HFF-Myc (cell line): Measurements from ENCODE around the gene CAMTA1.

ENCODE experiments used
- DNase-seq: peaks from one replicate; pipeline ENCODE4 v3.0.0-alpha.2; 2011; ENCODE audit warnings: low read depth; ENCODE audit errors: extremely low read depth
- H3K4me3 ChIP-seq: replicated peaks from 2 replicates; pipeline ENCODE4 v1.5.1; 2011; ENCODE audit warnings: low read depth, mild to moderate bottlenecking, control low read depth, low read length
- TF ChIP-seq, protein P1 (sequence below): IDR thresholded peaks from 2 replicates; pipeline ENCODE4 v1.5.1; 2012; ENCODE audit warnings: mild to moderate bottlenecking, low read depth, low read length, control low read depth; ENCODE audit errors: missing control alignments

Gene CAMTA1

GRCh38 chr1:6771441-6771769 lies 13.8 kb upstream of the CAMTA1 start:
- TF ChIP-seq, protein P1, sequence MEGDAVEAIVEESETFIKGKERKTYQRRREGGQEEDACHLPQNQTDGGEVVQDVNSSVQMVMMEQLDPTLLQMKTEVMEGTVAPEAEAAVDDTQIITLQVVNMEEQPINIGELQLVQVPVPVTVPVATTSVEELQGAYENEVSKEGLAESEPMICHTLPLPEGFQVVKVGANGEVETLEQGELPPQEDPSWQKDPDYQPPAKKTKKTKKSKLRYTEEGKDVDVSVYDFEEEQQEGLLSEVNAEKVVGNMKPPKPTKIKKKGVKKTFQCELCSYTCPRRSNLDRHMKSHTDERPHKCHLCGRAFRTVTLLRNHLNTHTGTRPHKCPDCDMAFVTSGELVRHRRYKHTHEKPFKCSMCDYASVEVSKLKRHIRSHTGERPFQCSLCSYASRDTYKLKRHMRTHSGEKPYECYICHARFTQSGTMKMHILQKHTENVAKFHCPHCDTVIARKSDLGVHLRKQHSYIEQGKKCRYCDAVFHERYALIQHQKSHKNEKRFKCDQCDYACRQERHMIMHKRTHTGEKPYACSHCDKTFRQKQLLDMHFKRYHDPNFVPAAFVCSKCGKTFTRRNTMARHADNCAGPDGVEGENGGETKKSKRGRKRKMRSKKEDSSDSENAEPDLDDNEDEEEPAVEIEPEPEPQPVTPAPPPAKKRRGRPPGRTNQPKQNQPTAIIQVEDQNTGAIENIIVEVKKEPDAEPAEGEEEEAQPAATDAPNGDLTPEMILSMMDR = no peak
- no peak overlapping the region for H3K4me3 ChIP-seq
- no peak for DNase-seq

- TF ChIP-seq, protein P1 = no peak
- DNase-seq = no peak
- H3K4me3 ChIP-seq = no peak overlapping the region
Measured at GRCh38 chr1:6774381-6774780, 10.9 kb upstream of the CAMTA1 start.

GRCh38 chr1:6775261-6776043 lies 9.8 kb upstream of the CAMTA1 start:
- no peak for DNase-seq
- no peak overlapping the region for H3K4me3 ChIP-seq
- TF ChIP-seq, protein P1 = no peak

- TF ChIP-seq, protein P1 = no peak
- H3K4me3 ChIP-seq = no peak overlapping the region
- no peak for DNase-seq
Measured at GRCh38 chr1:6776389-6776788, 8.9 kb upstream of the CAMTA1 start.

GRCh38 chr1:6776895-6777294 lies 8.4 kb upstream of the CAMTA1 start:
- no peak for DNase-seq
- TF ChIP-seq, protein P1 = no peak

GRCh38 chr1:6777813-6778212 lies 7.4 kb upstream of the CAMTA1 start:
- no peak overlapping the region for H3K4me3 ChIP-seq
- DNase-seq = no peak
- TF ChIP-seq, protein P1 = no peak

More at GRCh38 chr1:6776895-6777294, 8.4 kb upstream of the CAMTA1 start:
- no peak overlapping the region for H3K4me3 ChIP-seq
